HEK293T (cell line): ENCODE measurements around the gene CTDSP1.

Source experiments
- L3MBTL2 ChIP-seq: fragments of 450-650 bp; conservative IDR thresholded peaks from 2 replicates; pipeline ENCODE4 v1.6.1; 2016; ENCODE audit warnings: mild to moderate bottlenecking
- NFRKB ChIP-seq: fragments of 450-650 bp; IDR thresholded peaks from 2 replicates; pipeline ENCODE4 v1.6.1; 2016; ENCODE audit warnings: mild to moderate bottlenecking, moderate library complexity

DNA sequence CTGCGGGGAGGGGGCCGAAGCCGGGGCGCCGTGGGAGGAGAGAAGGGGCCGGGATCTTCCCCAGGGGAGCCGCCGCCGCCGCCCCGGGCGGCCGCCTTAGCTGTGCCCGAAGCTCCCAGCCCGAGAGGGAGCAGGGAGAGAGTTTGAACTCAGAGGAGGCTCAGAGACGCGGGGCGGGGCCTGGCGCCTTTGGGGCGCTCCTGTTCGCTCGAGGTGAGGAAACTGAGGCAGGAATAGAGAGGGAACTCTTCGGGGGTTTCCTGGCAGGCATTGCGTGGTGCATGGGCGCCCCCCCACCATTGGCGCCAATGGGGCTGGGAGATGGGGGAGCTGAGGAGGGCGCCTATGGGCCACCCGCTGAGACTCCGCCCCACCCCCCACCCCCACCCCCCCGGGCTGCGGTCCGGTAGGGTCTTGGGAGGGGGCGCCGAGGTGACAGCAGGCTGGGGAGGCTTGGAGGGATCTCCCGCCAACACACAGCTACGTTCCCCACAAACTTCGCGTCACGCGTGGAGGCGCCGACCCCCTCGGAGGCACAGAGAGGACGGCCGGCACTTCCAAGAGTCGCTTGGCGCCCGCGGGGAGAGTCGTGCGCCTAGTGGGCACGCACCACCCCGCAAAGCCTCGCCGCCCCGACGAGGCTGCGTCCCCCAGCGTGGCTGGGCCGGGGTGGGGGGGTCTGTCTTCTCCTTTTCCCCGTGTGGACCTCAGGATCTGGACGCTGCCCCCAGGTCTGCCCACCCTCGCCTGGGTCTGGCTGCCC lies 680 bp downstream of the CTDSP1 start:
- no peak for TF ChIP-seq NFRKB
- peak; percentile 29; the same call in 1 of the 2 replicates for TF ChIP-seq L3MBTL2
